NCI-H2081 treated with DMSO at 0.1 percent for 48 hours (cell line): ENCODE measurements around the gene BAIAP3.

Experiments used
- DNase-seq: peaks from one replicate; lab custom pipeline; 2025; lab: John Stamatoyannopoulos, UW

Gene BAIAP3

GRCh38 chr16:1394367-1394951, 61.0 kb downstream of the BAIAP3 start:
- DNase-seq, result no peak

- DNase-seq, result no peak
Observed at GRCh38 chr16:1395444-1396031, 62.1 kb downstream of the BAIAP3 start.

GRCh38 chr16:1397779-1398178, 64.3 kb downstream of the BAIAP3 start:
- DNase-seq, result no peak

- no peak for DNase-seq
Observed at GRCh38 chr16:1398351-1398750, 64.9 kb downstream of the BAIAP3 start.
